ENCODE measurements around the gene PTPRU.

GRCh38 chr1:29269382-29269781 is 33.1 kb downstream of the PTPRU start:
- TF ChIP-seq, protein P1, sequence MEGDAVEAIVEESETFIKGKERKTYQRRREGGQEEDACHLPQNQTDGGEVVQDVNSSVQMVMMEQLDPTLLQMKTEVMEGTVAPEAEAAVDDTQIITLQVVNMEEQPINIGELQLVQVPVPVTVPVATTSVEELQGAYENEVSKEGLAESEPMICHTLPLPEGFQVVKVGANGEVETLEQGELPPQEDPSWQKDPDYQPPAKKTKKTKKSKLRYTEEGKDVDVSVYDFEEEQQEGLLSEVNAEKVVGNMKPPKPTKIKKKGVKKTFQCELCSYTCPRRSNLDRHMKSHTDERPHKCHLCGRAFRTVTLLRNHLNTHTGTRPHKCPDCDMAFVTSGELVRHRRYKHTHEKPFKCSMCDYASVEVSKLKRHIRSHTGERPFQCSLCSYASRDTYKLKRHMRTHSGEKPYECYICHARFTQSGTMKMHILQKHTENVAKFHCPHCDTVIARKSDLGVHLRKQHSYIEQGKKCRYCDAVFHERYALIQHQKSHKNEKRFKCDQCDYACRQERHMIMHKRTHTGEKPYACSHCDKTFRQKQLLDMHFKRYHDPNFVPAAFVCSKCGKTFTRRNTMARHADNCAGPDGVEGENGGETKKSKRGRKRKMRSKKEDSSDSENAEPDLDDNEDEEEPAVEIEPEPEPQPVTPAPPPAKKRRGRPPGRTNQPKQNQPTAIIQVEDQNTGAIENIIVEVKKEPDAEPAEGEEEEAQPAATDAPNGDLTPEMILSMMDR (IDR thresholded peaks at IDR 0.05) = no peak
- TF ChIP-seq POLR2A (IDR thresholded peaks at IDR 0.05) (no peak), POLR2AphosphoS5 (IDR thresholded peaks at IDR 0.05) (no peak)

All from transverse colon (tissue), 4 donors.